HG03097 (cell line): Measurements from ENCODE around the gene SCN9A.
"Not testable (repeated sequence)": the region's sequence is repeated elsewhere in the genome, so short reads cannot be mapped to it uniquely, and the experiment has no call there.

Experiments
- ATAC-seq: cut with Tn5 transposase; IDR thresholded peaks from one replicate; pipeline ENCODE4 v1.9.1; 2021; ENCODE audit not compliant: unreplicated experiment, low FRiP score

The SCN9A gene

GRCh38 chr2:166337932-166338331 is 37.8 kb downstream of the SCN9A start:
- ATAC-seq, result no peak

- ATAC-seq, result no peak
Observed at GRCh38 chr2:166335284-166335683, 40.5 kb downstream of the SCN9A start.

- no peak for ATAC-seq
Observed at GRCh38 chr2:166334805-166335204, 40.9 kb downstream of the SCN9A start.

- no peak for ATAC-seq
Observed at GRCh38 chr2:166333801-166334200, 41.9 kb downstream of the SCN9A start.

- ATAC-seq, result no peak
Observed at GRCh38 chr2:166332106-166332505, 43.6 kb downstream of the SCN9A start.

GRCh38 chr2:166331468-166331867 is 44.3 kb downstream of the SCN9A start:
- ATAC-seq, result no peak

- ATAC-seq, result no peak
Observed at GRCh38 chr2:166329465-166329864, 46.3 kb downstream of the SCN9A start.

GRCh38 chr2:166328147-166328546 is 47.6 kb downstream of the SCN9A start:
- no peak for ATAC-seq

- ATAC-seq, result no peak
Observed at GRCh38 chr2:166321076-166321475, 54.7 kb downstream of the SCN9A start.

GRCh38 chr2:166314022-166314759 is 61.6 kb downstream of the SCN9A start:
- ATAC-seq, result no peak

GRCh38 chr2:166312863-166313262 is 62.9 kb downstream of the SCN9A start:
- ATAC-seq, result not testable (repeated sequence)

GRCh38 chr2:166307326-166307725 is 68.4 kb downstream of the SCN9A start:
- no peak for ATAC-seq

GRCh38 chr2:166304656-166305055 is 71.1 kb downstream of the SCN9A start:
- no peak for ATAC-seq

GRCh38 chr2:166302036-166302435 is 73.7 kb downstream of the SCN9A start:
- no peak for ATAC-seq

GRCh38 chr2:166297951-166298350 is 77.8 kb downstream of the SCN9A start:
- ATAC-seq, result no peak

- no peak for ATAC-seq
Observed at GRCh38 chr2:166293984-166294383, 81.8 kb downstream of the SCN9A start.

- ATAC-seq, result no peak
Observed at GRCh38 chr2:166285215-166285614, 90.5 kb downstream of the SCN9A start.

- no peak for ATAC-seq
Observed at GRCh38 chr2:166284359-166284758, 91.4 kb downstream of the SCN9A start.

GRCh38 chr2:166282154-166282553 is 93.6 kb downstream of the SCN9A start:
- no peak for ATAC-seq

- no peak for ATAC-seq
Observed at GRCh38 chr2:166278856-166279255, 96.9 kb downstream of the SCN9A start.

- ATAC-seq, result no peak
Observed at GRCh38 chr2:166270376-166270775, 105.4 kb downstream of the SCN9A start.

- no peak for ATAC-seq
Observed at GRCh38 chr2:166269322-166269721, 106.4 kb downstream of the SCN9A start.

- no peak for ATAC-seq
Observed at GRCh38 chr2:166257859-166258258, 117.9 kb downstream of the SCN9A start.
